Ovary (tissue), 3 donors: Measurements from ENCODE around the gene TYW1.
"Not testable (repeated sequence)": the region's sequence is repeated elsewhere in the genome, so short reads cannot be mapped to it uniquely, and the experiment has no call there.

ENCODE experiments used
- CTCF ChIP-seq, 3 donors: fragments of 450-650 bp in 2 of 3; fragments of 200-600 bp in 1 of 3; IDR thresholded peaks; one replicate each; pipeline versions ENCODE4 v1.5.1 to v1.8.0; 2016 to 2022; ENCODE audit warnings: antibody characterized with exemption in 3 of 3, mild to moderate bottlenecking in 1 of 3
- EP300 ChIP-seq: sonication (generic); formaldehyde crosslinking; IDR thresholded peaks from one replicate; pipeline ENCODE4 v1.6.1; 2017; ENCODE audit warnings: antibody characterized with exemption
- POLR2A ChIP-seq: fragments of 450-650 bp; IDR thresholded peaks from one replicate; pipeline ENCODE4 v1.6.1; 2017; ENCODE audit warnings: antibody characterized with exemption, mild to moderate bottlenecking, moderate library complexity
- donor health status: DM: no; HTN: no; CAD: no.

- TF ChIP-seq CTCF (IDR thresholded peaks at IDR 0.05); EP300; POLR2A: not testable (repeated sequence)
Measured at GRCh38 chr7:67264000-67264399, 267.4 kb downstream of the TYW1 start.
